Activated CD4-positive, alpha-beta T cell treated with anti-CD3 and anti-CD28 coated beads for 1 hour (primary cell): ENCODE data around the gene PLXNA2.

Source experiments
- DNase-seq: peaks from one replicate; pipeline ENCODE4 v3.0.0-alpha.2; 2020

Gene PLXNA2

GRCh38 chr1:208203848-208204609 lies 40.2 kb downstream of the PLXNA2 start:
- no peak for DNase-seq

DNA sequence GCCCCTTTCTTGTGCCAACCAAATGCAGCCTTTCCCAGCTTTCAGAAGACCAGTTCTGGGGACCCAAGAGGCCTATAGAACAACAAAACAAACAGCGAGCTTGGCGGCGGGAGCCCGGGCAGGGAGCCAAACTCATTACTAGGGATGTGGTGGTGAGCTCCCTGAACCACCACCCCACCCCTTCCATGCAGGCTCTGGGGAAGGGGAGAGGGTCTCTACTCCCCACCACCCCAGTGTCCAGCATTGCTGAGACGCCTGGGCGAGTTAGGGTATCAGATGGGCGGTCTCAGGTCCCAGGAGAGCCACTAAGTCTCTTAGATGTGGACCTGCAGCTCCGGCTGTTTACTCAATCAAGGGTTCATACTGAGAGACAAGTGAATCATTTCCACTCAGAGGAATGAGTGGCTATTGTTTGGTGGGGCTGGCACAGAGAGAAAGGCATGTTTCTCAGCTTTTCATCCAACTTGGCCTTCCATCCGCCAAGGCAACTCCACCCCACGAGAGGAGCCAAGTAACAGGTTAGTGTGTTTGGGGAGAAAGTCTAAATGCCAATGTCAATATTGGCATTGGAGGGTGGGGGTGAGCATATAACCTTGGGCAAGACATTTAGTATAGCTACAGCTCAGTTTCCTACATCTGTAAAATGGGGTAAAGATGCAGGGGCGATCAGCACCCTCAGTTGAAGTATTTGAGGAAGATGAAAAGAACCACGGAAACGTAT lies 40.9 kb downstream of the PLXNA2 start:
- no peak for DNase-seq

GRCh38 chr1:208202333-208202995 lies 41.7 kb downstream of the PLXNA2 start:
- no peak for DNase-seq

- no peak for DNase-seq
Observed at GRCh38 chr1:208201229-208201628, 43.0 kb downstream of the PLXNA2 start.

GRCh38 chr1:208200116-208200515 lies 44.1 kb downstream of the PLXNA2 start:
- no peak for DNase-seq

DNA sequence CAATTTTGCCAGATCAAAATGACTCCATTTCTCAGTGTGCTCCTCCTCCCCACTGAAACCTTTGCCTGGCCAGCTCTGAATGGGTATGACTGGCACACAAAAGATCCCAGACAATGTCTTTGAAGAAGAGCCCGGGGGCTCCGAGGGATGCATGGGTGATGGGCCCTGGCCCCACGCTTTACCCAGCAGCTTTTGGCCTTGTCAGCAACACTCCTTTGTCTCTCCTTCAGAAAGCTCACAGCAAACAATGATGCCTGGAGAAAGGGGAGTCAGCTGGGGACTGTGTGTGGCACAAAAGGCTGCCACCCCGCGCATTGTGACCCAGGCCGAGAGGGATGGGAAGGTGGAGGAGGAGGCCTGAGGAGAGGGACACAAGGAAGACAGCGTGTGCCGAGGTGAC lies 45.9 kb downstream of the PLXNA2 start:
- no peak for DNase-seq

GRCh38 chr1:208194944-208195343 lies 49.2 kb downstream of the PLXNA2 start:
- DNase-seq, result no peak

DNA sequence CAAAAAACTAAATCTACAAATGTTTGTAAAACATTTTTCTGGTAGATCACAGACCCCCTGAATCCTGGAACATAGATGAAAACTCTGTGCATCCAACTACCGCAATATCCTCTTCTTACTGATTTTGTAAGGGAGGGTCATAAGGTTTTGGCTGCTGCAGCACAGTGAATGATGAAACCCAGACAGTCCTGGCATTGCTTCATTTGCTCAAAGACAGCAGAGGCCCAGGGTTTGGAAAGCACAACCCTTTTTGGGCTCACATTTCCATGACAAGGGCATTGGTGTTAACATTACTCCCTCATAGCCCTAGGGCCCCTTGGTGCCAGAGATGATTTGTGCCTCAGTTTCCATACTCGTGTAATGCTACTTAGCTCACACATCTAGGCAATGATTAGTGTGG lies 51.2 kb downstream of the PLXNA2 start:
- DNase-seq, result no peak

DNA sequence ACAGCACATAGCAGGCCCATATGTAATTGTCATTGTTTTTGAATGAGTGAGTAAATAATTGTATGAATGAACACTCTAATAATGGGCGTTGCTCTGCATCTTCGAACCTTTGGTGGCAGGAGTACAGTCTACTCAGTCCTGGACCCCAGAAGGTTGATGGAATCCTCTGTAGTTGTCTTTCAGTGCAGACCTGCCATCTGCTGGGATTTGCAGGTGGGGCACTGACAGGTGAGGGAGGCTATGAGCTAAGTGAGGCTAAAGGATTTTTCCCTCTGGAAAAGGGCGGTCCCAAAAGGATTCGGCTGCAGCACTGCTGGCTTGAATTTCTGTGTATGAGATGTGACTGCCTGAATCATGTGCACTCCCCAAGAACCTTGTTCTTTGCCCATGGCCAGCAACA lies 53.4 kb downstream of the PLXNA2 start:
- DNase-seq, result no peak

DNA sequence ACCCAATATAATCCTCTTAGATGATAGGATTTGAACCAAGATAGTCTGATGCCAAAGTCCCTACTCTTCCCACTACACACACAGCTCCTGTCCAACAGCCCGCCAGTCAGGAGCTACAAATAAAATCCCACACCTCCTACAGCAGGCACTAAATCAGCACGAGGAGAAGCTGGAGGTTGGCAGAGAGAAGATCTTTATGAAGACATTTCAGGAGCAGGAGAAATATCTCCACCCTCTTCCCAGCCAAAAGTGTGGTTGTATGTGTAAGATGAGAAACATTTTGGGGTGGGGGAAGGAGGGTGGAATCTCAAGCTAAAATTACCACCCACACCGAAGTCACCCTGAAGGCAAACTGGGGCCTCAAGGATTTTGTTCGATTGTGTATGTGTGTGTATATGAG lies 54.5 kb downstream of the PLXNA2 start:
- no peak for DNase-seq

- no peak for DNase-seq
Observed at GRCh38 chr1:208189183-208189582, 55.0 kb downstream of the PLXNA2 start.

- DNase-seq, result no peak
Observed at GRCh38 chr1:208188607-208189006, 55.6 kb downstream of the PLXNA2 start.

DNA sequence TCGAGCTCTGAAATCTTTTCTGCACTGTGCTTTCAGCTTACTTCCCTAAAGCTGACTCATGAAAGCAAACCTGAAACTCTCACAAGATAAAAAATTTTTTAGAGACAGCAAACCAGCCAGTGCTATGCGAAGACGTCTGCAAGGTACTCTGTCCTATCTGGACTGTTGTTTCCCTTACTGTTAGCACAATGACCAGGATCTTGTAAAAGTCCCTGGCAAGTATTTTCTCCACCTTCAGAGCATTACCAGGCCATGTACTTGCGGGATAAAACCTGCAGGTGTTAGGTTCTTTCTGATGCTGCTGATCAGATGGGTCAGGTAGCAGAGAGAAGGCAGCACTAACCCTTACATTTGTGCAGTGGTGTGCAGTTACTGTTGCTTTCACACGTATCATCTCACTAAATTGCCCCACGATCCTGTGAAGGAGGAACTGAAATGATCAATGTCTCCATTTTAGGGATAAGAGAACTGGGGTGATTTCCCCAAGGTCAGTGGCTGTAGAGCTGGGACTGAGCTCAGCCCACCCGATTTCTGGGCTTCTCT lies 56.6 kb downstream of the PLXNA2 start:
- no peak for DNase-seq

DNA sequence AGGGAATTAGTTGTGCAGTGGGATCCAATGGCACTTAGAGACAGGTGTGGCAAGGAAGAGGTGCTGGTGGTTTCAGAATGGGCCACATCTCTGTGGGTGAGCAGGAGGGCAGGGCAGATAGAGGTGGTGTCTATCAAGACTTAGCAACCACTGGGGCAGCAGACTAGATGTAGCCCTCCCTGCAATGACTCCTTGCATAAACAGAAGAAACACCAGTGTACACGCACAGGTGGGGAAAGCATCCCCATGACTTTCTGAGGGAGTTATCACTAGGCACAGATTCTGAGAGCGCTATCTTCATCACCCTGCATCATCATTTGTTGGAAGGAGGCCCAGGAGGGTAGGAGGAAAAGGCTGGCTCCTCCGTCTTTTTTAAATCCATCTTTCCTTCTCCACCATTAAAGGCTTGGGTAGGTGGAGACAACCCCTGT lies 58.4 kb downstream of the PLXNA2 start:
- no peak for DNase-seq

- DNase-seq, result no peak
Observed at GRCh38 chr1:208184966-208185654, 59.1 kb downstream of the PLXNA2 start.

GRCh38 chr1:208183977-208184911 lies 59.9 kb downstream of the PLXNA2 start:
- no peak for DNase-seq

GRCh38 chr1:208182880-208183645 lies 61.1 kb downstream of the PLXNA2 start:
- DNase-seq, result no peak

- no peak for DNase-seq
Observed at GRCh38 chr1:208181364-208181763, 62.8 kb downstream of the PLXNA2 start.

- no peak for DNase-seq
Observed at GRCh38 chr1:208180421-208180820, 63.8 kb downstream of the PLXNA2 start.

- no peak for DNase-seq
Observed at GRCh38 chr1:208179961-208180409, 64.2 kb downstream of the PLXNA2 start.

- DNase-seq, result no peak
Observed at GRCh38 chr1:208179263-208179816, 64.8 kb downstream of the PLXNA2 start.
